Natural killer cell (primary cell): ENCODE results near the gene MAN2C1. TPM values are rescaled to one million over a fixed set of nuclear protein-coding genes. Genes with fewer than 3 reads are reported as not detected.

Source experiments
- ATAC-seq, 3 donors: fragments of 150-1000 bp in 2 of 3; fragments of 200-7000 bp in 1 of 3; cut with Tn5 transposase; 1 replicate in 1 of 3; 2 replicates in 2 of 3; pipeline ENCODE4 v1.10.0; 2021; ENCODE audit warnings: mild to moderate bottlenecking in 2 of 3, moderate library complexity in 2 of 3
- DNase-seq, 2 donors: peaks; one replicate each; pipeline versions ENCODE4 v3.0.0 to v3.0.0-alpha.2; 2013 to 2021; ENCODE audit warnings: mixed read lengths in 1 of 2
- H3K27ac ChIP-seq: one replicate; pipeline ENCODE4 v1.5.1; 2013; ENCODE audit warnings: mild to moderate bottlenecking, low read length
- H3K27me3 ChIP-seq: one replicate; pipeline ENCODE4 v1.6.1; 2013; ENCODE audit warnings: low read length; ENCODE audit not compliant: control insufficient read depth, insufficient read depth
- H3K36me3 ChIP-seq: one replicate; pipeline ENCODE4 v1.6.1; 2013; ENCODE audit warnings: low read length; ENCODE audit not compliant: control insufficient read depth, insufficient read depth
- H3K4me1 ChIP-seq: one replicate; pipeline ENCODE4 v1.6.1; 2013; ENCODE audit warnings: low read length; ENCODE audit not compliant: control insufficient read depth, insufficient read depth
- H3K4me3 ChIP-seq: one replicate; pipeline ENCODE4 v1.5.1; 2013; ENCODE audit warnings: low read length
- H3K9me3 ChIP-seq: one replicate; pipeline ENCODE4 v1.6.1; 2013; ENCODE audit warnings: low read length; ENCODE audit not compliant: control insufficient read depth, insufficient read depth
- H3K27ac Mint-ChIP-seq, 2 donors: one replicate each; pipeline ENCODE4 v1.8.0; 2022; ENCODE audit warnings: mild to moderate bottlenecking in 2 of 2, mixed read lengths in 2 of 2, moderate library complexity in 1 of 2
- H3K27me3 Mint-ChIP-seq, 2 donors: one replicate each; pipeline ENCODE4 v1.8.0; 2022; ENCODE audit warnings: low read depth in 2 of 2, mixed read lengths in 2 of 2
- H3K36me3 Mint-ChIP-seq: one replicate; pipeline ENCODE4 v1.8.0; 2022; ENCODE audit warnings: mixed read lengths
- H3K4me1 Mint-ChIP-seq, 2 donors: one replicate each; pipeline ENCODE4 v1.8.0; 2022; ENCODE audit warnings: mixed read lengths in 2 of 2
- H3K4me3 Mint-ChIP-seq: one replicate; pipeline ENCODE4 v1.8.0; 2022; ENCODE audit warnings: mild to moderate bottlenecking, moderate library complexity, mixed read lengths
- H3K9me3 Mint-ChIP-seq, 2 donors: one replicate each; pipeline ENCODE4 v1.8.0; 2022; ENCODE audit warnings: mixed read lengths in 2 of 2
- CTCF ChIP-seq: fragments of 200-600 bp; IDR thresholded peaks from one replicate; pipeline ENCODE4 v1.8.0; 2022; ENCODE audit warnings: antibody characterized with exemption
- WGBS: methylation state at CpG from one replicate; pipeline ENCODE4 v1.1.7; 2013; ENCODE audit warnings: missing lambda C conversion rate; ENCODE audit not compliant: insufficient coverage; 5-methylcytosine and 5-hydroxymethylcytosine counted together
- intact Hi-C: fragments of 100-400 bp; cut with micrococcal nuclease; formaldehyde crosslinking; loops from one replicate; pipeline ENCODE4 v1.14.2; 2022
- total RNA-seq, 4 donors: library from RNA; stranded (reverse); fragments of 120-200 nt in 1 of 4; gene quantifications; one replicate each; pipeline versions ENCODE4 v1.2.3 to v1.2.4, GENCODE V29; 2013 to 2022

Gene MAN2C1
- total RNA-seq, 3 donors from 2014 or later (not counting 1 experiment from before 2014, with no cell fraction given): 375 to 476 (median 385) TPM

GRCh38 chr15:75362642-75363249 is 5.7 kb downstream of the MAN2C1 start:
- no peak overlapping the region for H3K27ac Mint-ChIP-seq
- no peak overlapping the region for H3K4me3 Mint-ChIP-seq
- no peak for ATAC-seq
- H3K27me3 ChIP-seq: no peaks in the 10 kb centered on the region
- no peaks in the 10 kb centered on the region for H3K27me3 Mint-ChIP-seq
- peaks cover 6% of the 10 kb centered on the region for H3K4me1 ChIP-seq
- H3K9me3 ChIP-seq: no peaks in the 10 kb centered on the region
- peaks cover 0 to 12% of the 10 kb centered on the region in 2 donors for H3K4me1 Mint-ChIP-seq
- no peaks in the 10 kb centered on the region for H3K36me3 Mint-ChIP-seq
- TF ChIP-seq CTCF: no peak
- DNase-seq: no peak
- peaks cover 57% of the 10 kb centered on the region for H3K36me3 ChIP-seq
- no peaks in the 10 kb centered on the region for H3K9me3 Mint-ChIP-seq
- intact Hi-C loops: loop anchor here (10.0 kb wide), 1 partner anchor 282 kb away; the partner anchor contains the start of genes IMP3 and SNX33
- H3K4me3 ChIP-seq: no peak overlapping the region
- 90% methylated on average over 7 of the region's 7 CpGs for WGBS
- H3K27ac ChIP-seq: no peak overlapping the region

DNA sequence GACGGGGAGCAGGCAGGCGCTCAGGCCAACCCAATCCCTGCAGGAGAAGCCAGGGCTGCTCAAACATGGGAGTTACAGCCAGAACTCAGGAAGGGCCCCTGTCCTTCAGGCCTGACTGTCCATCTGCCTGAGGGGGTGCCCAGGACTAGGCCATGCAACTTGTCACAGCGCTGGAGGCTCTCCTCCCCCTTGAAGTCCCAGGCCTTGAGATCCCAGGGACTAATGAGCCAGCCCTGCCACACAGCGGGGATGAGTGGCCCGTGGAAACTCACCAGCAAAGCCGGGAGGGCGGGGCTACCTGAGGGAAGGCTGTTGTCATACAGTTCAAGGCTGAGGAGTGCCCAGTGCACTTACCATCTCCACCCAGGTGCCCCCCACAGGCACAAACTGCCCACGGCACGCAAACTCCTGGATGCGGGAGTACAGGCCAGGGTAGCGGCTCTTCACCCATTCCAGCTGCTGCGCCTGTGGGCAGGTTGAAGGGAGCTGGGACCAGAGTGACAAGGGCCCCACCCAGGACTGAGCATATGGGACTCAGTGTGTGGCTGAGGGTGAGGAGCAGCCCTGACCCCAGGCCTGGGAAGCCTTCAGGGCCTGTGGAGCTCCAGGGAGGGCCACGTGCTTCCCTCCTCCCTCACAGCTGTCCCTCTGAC is 6.3 kb downstream of the MAN2C1 start:
- H3K27ac Mint-ChIP-seq: no peak overlapping the region
- Histone ChIP-seq H3K36me3 (peaks cover 57% of the 10 kb centered on the region), H3K4me3 (no peak overlapping the region), H3K4me1 (no peaks in the 10 kb centered on the region), H3K9me3 (no peaks in the 10 kb centered on the region), H3K27me3 (no peaks in the 10 kb centered on the region), H3K27ac (no peak overlapping the region)
- no peaks in the 10 kb centered on the region for H3K9me3 Mint-ChIP-seq
- H3K4me3 Mint-ChIP-seq: no peak overlapping the region
- ATAC-seq (no peak), DNase-seq (no peak)
- intact Hi-C loops: loop anchor here (10.0 kb wide), 1 partner anchor 283 kb away; the partner anchor contains the start of genes IMP3 and SNX33
- H3K27me3 Mint-ChIP-seq: no peaks in the 10 kb centered on the region
- no peaks in the 10 kb centered on the region for H3K36me3 Mint-ChIP-seq
- no peak for TF ChIP-seq CTCF
- WGBS: 95% methylated on average over 13 of the region's 13 CpGs
- H3K4me1 Mint-ChIP-seq: peaks cover 0 to 6% of the 10 kb centered on the region in 2 donors

- DNase-seq: no peak
- 96% methylated on average over 10 of the region's 10 CpGs for WGBS
- Mint-ChIP-seq H3K27ac (no peak overlapping the region), H3K4me1 (peaks cover 0 to 6% of the 10 kb centered on the region in 2 donors), H3K27me3 (no peaks in the 10 kb centered on the region), H3K36me3 (no peaks in the 10 kb centered on the region), H3K9me3 (no peaks in the 10 kb centered on the region), H3K4me3 (no peak overlapping the region)
- Histone ChIP-seq H3K27me3 (no peaks in the 10 kb centered on the region), H3K9me3 (no peaks in the 10 kb centered on the region), H3K4me3 (no peak overlapping the region), H3K4me1 (no peaks in the 10 kb centered on the region), H3K27ac (no peak overlapping the region), H3K36me3 (peaks cover 56% of the 10 kb centered on the region)
- intact Hi-C loops: loop anchor here (10.0 kb wide), 1 partner anchor 283 kb away; the partner anchor contains the start of genes IMP3 and SNX33
- ATAC-seq: no peak
- no peak for TF ChIP-seq CTCF
These were observed 6.9 kb downstream of the MAN2C1 start for GRCh38 chr15:75361361-75361988.
